B cell (primary cell): Measurements from ENCODE around the gene WBP1. TPM values are rescaled to one million over a fixed set of nuclear protein-coding genes. Genes with fewer than 3 reads are reported as not detected.
"Not testable (repeated sequence)": the region's sequence is repeated elsewhere in the genome, so short reads cannot be mapped to it uniquely, and the experiment has no call there.

Experiments used
- ATAC-seq: fragments of 200-7000 bp; cut with Tn5 transposase; one replicate; pipeline ENCODE4 v1.10.0; 2021; ENCODE audit warnings: low read depth, mild to moderate bottlenecking, moderate number of reproducible peaks, moderate library complexity
- CTCF ChIA-PET: fragments of 350-600 bp; sonication (Branson Sonifier 250); formaldehyde crosslinking; loops from one replicate; lab custom pipeline; 2021; ENCODE audit warnings: antibody characterized with exemption, inconsistent platforms; lab: Charles Lee
- POLR2A ChIA-PET: fragments of 350-600 bp; sonication (Branson Sonifier 250); formaldehyde crosslinking; loops from one replicate; lab custom pipeline; 2021; ENCODE audit warnings: antibody characterized with exemption; lab: Charles Lee
- DNase-seq: peaks from one replicate; pipeline ENCODE4 v3.0.0; 2013
- H2AFZ ChIP-seq: 2 replicates; pipeline ENCODE4 v1.6.1; 2012; ENCODE audit warnings: mild to moderate bottlenecking, low read depth, low read length; ENCODE audit not compliant: insufficient read depth, poor library complexity, severe bottlenecking
- H3K27ac ChIP-seq, 2 donors: 1 replicate in 1 of 2; 2 replicates in 1 of 2; pipeline ENCODE4 v1.5.1; 2012 to 2013; ENCODE audit warnings: low read length in 2 of 2, mild to moderate bottlenecking in 2 of 2, moderate library complexity in 1 of 2
- H3K27me3 ChIP-seq, 4 experiments: fragments of 200-600 bp in 1 of 4; sonication (generic) in 1 of 4; replicated peaks in 1 of 4; 1 replicate in 2 of 4; 2 replicates in 2 of 4; pipeline versions ENCODE4 v1.6.1 to v1.7.0; 2013 to 2016; ENCODE audit warnings: low read length in 3 of 4, mild to moderate bottlenecking in 2 of 4, mixed read lengths in 1 of 4, moderate library complexity in 1 of 4; ENCODE audit not compliant: insufficient read depth in 4 of 4, control insufficient read depth in 3 of 4; ENCODE audit errors: control extremely low read depth in 1 of 4
- H3K36me3 ChIP-seq, 2 experiments: replicated peaks in 1 of 2; 1 replicate in 1 of 2; 2 replicates in 1 of 2; pipeline versions ENCODE4 v1.6.1 to v1.7.1; 2013; ENCODE audit warnings: low read length in 1 of 2; ENCODE audit not compliant: insufficient read depth in 2 of 2, control insufficient read depth in 1 of 2; ENCODE audit errors: control extremely low read depth in 1 of 2, extremely low read depth in 1 of 2
- H3K4me1 ChIP-seq, 2 donors: fragments of 200-600 bp in 1 of 2; sonication (generic) in 1 of 2; 1 replicate in 1 of 2; 2 replicates in 1 of 2; pipeline versions ENCODE4 v1.5.1 to v1.6.1; 2013 to 2017; ENCODE audit warnings: low read length in 2 of 2; ENCODE audit not compliant: control insufficient read depth in 2 of 2, insufficient read depth in 2 of 2
- H3K4me2 ChIP-seq: replicated peaks from 2 replicates; pipeline ENCODE3; 2012; ENCODE audit warnings: mild to moderate bottlenecking, low read depth, low read length; ENCODE audit not compliant: poor library complexity, severe bottlenecking
- H3K4me3 ChIP-seq, 5 experiments: fragments of 200-600 bp in 1 of 5; sonication (generic) in 1 of 5; 1 replicate in 3 of 5; 2 replicates in 2 of 5; pipeline versions ENCODE4 v1.5.1 to v1.7.0; 2011 to 2016; ENCODE audit warnings: low read length in 4 of 5, mild to moderate bottlenecking in 4 of 5, low read depth in 2 of 5, control low read depth in 1 of 5, moderate library complexity in 1 of 5; ENCODE audit not compliant: insufficient read depth in 1 of 5; ENCODE audit errors: control extremely low read depth in 1 of 5, extremely low read depth in 1 of 5
- H3K79me2 ChIP-seq: fragments of 200-600 bp; sonication (generic); one replicate; pipeline ENCODE4 v1.6.0; 2016; ENCODE audit warnings: low read length; ENCODE audit not compliant: control insufficient read depth, insufficient read depth
- H3K9ac ChIP-seq: fragments of 200-600 bp; sonication (generic); 2 replicates; pipeline ENCODE4 v1.6.1; 2017; ENCODE audit warnings: mild to moderate bottlenecking, low read length, moderate library complexity
- H3K9me3 ChIP-seq, 3 donors: one replicate each; pipeline versions ENCODE4 v1.6.1 to v1.7.1; 2013; ENCODE audit warnings: low read length in 2 of 3; ENCODE audit not compliant: control insufficient read depth in 2 of 3, insufficient read depth in 1 of 3; ENCODE audit errors: control extremely low read depth in 1 of 3
- H4K20me1 ChIP-seq: 2 replicates; pipeline ENCODE4 v1.6.0; 2012; ENCODE audit warnings: mild to moderate bottlenecking, low read length; ENCODE audit not compliant: insufficient read depth, control insufficient read depth, poor library complexity, severe bottlenecking
- H3K27ac Mint-ChIP-seq: one replicate; pipeline ENCODE4 v1.8.0; 2021; ENCODE audit warnings: mixed read lengths
- H3K27me3 Mint-ChIP-seq: one replicate; pipeline ENCODE4 v1.8.0; 2021; ENCODE audit warnings: mixed read lengths
- H3K4me1 Mint-ChIP-seq: one replicate; pipeline ENCODE4 v1.8.0; 2021; ENCODE audit warnings: mixed read lengths
- H3K4me3 Mint-ChIP-seq: one replicate; pipeline ENCODE4 v1.8.0; 2021; ENCODE audit warnings: mixed read lengths
- H3K9me3 Mint-ChIP-seq: one replicate; pipeline ENCODE4 v1.8.0; 2022; ENCODE audit warnings: mixed read lengths; ENCODE audit not compliant: insufficient read depth
- EZH2 ChIP-seq: IDR thresholded peaks from 2 replicates; pipeline ENCODE4 v1.6.1; 2012; ENCODE audit warnings: borderline replicate concordance, low read depth, mild to moderate bottlenecking, moderate library complexity, low read length; ENCODE audit not compliant: insufficient read depth, poor library complexity, severe bottlenecking
- WGBS: methylation state at CpG from one replicate; pipeline ENCODE4 v1.1.5; 2013; ENCODE audit warnings: missing lambda C conversion rate; ENCODE audit not compliant: insufficient coverage; 5-methylcytosine and 5-hydroxymethylcytosine counted together
- intact Hi-C: fragments of 100-400 bp; cut with micrococcal nuclease; formaldehyde crosslinking; loops from one replicate; pipeline ENCODE4 v1.10.0; 2022
- polyA plus RNA-seq: library from polyadenylated mRNA; depleted of rRNA; stranded (reverse); fragments of >200 nt; gene quantifications from 2 replicates; pipeline ENCODE4 v1.2.3, GENCODE V29; 2012
- total RNA-seq, 2 donors: library from RNA; stranded (reverse); fragments of 120-200 nt in 1 of 2; gene quantifications; 1 replicate in 1 of 2; 2 replicates in 1 of 2; pipeline versions ENCODE4 v1.2.3 to v1.2.4, GENCODE V29; 2013 to 2022
- TF ChIP-seq, protein P1 (sequence below): fragments of 200-600 bp; IDR thresholded peaks from one replicate; pipeline ENCODE4 v1.8.0; 2022; ENCODE audit warnings: antibody characterized with exemption, mild to moderate bottlenecking

Gene WBP1
- total and polyA plus RNA-seq, 2 donors (not counting 1 experiment from before 2014, with no cell fraction given), result 98.4 to 207 TPM

DNA sequence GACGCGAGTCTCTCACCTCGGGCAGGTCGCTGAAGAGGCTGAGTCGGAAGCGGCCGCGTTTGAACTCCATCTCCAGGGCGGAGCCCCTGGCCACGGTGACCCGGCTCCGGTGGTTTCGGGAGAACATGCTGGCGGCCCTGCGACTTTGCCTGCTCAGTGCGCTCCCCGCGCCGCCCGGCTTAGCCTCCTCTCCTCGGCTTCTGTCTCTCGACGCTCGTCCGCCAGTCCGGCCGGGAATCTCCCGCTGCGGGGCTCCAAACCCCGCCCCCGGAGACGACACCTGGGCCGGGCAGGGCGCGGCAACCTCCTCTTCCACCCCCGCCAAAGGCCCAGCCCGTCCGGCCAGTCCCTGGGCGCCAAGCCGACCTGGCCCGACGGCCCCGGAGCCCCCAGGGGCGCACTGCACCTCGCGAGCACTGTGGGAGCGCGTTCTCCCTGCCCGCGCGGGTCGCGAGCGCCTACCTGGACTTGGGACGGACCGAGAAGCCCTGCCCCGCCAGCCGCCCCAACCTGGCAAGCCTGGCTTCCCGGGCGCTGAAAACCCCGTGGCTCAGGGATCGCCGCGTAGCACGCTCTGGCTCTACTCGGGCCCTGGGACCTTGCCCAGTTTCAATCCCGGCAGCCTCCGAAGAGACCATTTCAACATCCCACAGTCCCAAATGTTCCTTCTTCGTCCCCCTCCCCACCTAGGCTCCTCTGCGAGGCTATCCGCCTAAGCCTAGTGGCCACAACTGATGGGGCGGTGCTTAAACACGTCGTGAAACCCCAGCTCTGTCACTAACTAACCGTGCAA, 16.4 kb upstream of the WBP1 start, which contains the start of gene RTKN:
TSS of gene RTKN (minus strand) at position 248 of the 793 bp plus-strand sequence. CDS start at position 127, 121 bp downstream.
- DNase-seq, result peak; percentile 63
- peaks cover 0 to 43% (median 13%) of the 10 kb centered on the region in 4 experiments for H3K27me3 ChIP-seq
- H3K4me3 ChIP-seq, result peak within 1 kb of the TSS in 4 of 5 experiments; percentile 33 to 60 (median 52)
- POLR2A ChIA-PET, result interaction anchor here (1.3 kb wide), 1 partner anchor 41 kb away, joined by 3 read pairs; the partner anchor contains the start of genes CCDC142 and TTC31
- TF ChIP-seq, protein P1, sequence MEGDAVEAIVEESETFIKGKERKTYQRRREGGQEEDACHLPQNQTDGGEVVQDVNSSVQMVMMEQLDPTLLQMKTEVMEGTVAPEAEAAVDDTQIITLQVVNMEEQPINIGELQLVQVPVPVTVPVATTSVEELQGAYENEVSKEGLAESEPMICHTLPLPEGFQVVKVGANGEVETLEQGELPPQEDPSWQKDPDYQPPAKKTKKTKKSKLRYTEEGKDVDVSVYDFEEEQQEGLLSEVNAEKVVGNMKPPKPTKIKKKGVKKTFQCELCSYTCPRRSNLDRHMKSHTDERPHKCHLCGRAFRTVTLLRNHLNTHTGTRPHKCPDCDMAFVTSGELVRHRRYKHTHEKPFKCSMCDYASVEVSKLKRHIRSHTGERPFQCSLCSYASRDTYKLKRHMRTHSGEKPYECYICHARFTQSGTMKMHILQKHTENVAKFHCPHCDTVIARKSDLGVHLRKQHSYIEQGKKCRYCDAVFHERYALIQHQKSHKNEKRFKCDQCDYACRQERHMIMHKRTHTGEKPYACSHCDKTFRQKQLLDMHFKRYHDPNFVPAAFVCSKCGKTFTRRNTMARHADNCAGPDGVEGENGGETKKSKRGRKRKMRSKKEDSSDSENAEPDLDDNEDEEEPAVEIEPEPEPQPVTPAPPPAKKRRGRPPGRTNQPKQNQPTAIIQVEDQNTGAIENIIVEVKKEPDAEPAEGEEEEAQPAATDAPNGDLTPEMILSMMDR, result no peak
- TF ChIP-seq EZH2, result peak; percentile 56
- ATAC-seq, result no peak
- peaks cover 0 to 9% (median 0%) of the 10 kb centered on the region in 3 donors for H3K9me3 ChIP-seq
- intact Hi-C loops, result no loop called here
- Mint-ChIP-seq H3K4me1 (peaks cover 39% of the 10 kb centered on the region), H3K27ac (peak within 1 kb of the TSS; percentile 63), H3K9me3 (no peaks in the 10 kb centered on the region), H3K27me3 (peaks cover 19% of the 10 kb centered on the region), H3K4me3 (peak within 1 kb of the TSS; percentile 83)
- H3K79me2 ChIP-seq, result no peaks in the 10 kb centered on the region
- 15% methylated on average over 74 of the region's 75 CpGs for WGBS
- no peaks in the 10 kb centered on the region for H3K36me3 ChIP-seq
- peak within 1 kb of the TSS; percentile 95 for H3K4me2 ChIP-seq
- peak within 1 kb of the TSS; percentile 60 for H3K9ac ChIP-seq
- no peak within 1 kb of the TSS for H3K27ac ChIP-seq
- peaks cover 35 to 42% of the 10 kb centered on the region in 2 donors for H3K4me1 ChIP-seq
- peak within 1 kb of the TSS; percentile 81 for H2AFZ ChIP-seq
- CTCF ChIA-PET, result interaction anchor here (1.0 to 1.8 kb wide), 2 partner anchors 12 to 59 kb away, joined by 3 to 4 read pairs; no protein-coding TSS in a partner anchor
- H4K20me1 ChIP-seq, result no peaks in the 10 kb centered on the region

DNA sequence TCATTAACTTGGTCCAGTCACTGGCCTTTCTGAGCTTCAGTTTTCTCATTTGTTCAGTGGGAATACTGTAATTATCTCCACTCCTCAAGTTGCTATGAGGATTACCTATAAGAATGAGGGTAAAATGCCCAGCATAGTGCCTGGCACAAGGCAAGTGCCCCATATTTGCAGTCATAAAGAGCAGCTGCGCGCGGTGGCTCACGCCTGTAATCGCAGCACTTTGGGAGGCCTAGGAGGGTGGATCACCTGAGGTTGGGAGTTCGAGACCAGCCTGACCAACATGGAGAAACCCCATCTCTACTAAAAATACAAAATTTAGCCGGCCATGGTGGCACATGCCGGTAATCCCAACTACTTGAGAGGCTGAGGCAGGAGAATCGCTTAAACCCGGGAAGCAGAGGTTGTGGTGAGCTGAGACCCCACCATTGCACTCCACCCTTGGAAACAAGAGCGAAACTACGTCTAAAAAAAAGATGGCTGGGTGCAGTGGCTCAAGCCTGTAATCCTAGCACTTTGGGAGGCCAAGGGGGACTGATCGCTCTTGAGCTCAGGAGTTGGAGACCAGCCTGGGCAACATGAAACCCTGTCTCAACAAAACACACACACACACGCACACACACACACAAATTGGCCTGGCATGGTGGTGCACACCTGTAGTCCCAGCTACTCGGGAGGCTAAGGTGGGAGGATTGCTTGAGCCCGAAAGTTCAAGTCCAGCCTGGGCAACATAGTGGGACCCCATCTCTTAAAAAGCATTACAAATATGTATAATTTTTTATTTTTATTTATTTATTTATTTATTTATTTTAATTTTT, 15.5 kb upstream of the WBP1 start:
- peaks cover 34% of the 10 kb centered on the region for H3K4me1 Mint-ChIP-seq
- intact Hi-C loops, ATAC-seq, H3K9me3 Mint-ChIP-seq, H3K9me3 ChIP-seq, H3K27ac Mint-ChIP-seq, DNase-seq, H3K79me2 ChIP-seq, H3K36me3 ChIP-seq, H3K27ac ChIP-seq, H4K20me1 ChIP-seq: not testable (repeated sequence)
- POLR2A ChIA-PET, result interaction anchor here (1.3 kb wide), 1 partner anchor 40 kb away, joined by 3 read pairs; the partner anchor contains the start of genes CCDC142 and TTC31
- peak overlapping the region; percentile 57 for H3K9ac ChIP-seq
- H3K27me3 ChIP-seq, result peaks cover 0 to 43% (median 13%) of the 10 kb centered on the region in 4 experiments
- peak overlapping the region; percentile 95 for H3K4me2 ChIP-seq
- peak overlapping the region; percentile 83 for H3K4me3 Mint-ChIP-seq
- peaks cover 19% of the 10 kb centered on the region for H3K27me3 Mint-ChIP-seq
- peak overlapping the region in 1 of 5 experiments; percentile 60 for H3K4me3 ChIP-seq
- CTCF ChIA-PET, result interaction anchor here (1.0 to 1.8 kb wide), 3 partner anchors 12 to 58 kb away, joined by 3 to 4 read pairs (median 4); partner anchors contain the start of gene TTC31
- WGBS, result 96% methylated on average over 6 of the region's 16 CpGs
- H2AFZ ChIP-seq, result peak overlapping the region; percentile 81
- peaks cover 29 to 36% of the 10 kb centered on the region in 2 donors for H3K4me1 ChIP-seq
